H9 (cell line): ENCODE data around the gene OSBPL8. TPM values are rescaled to one million over a fixed set of nuclear protein-coding genes. Genes with fewer than 3 reads are reported as not detected.

Experiments used
- DNase-seq: peaks from one replicate; pipeline ENCODE4 v3.0.0-alpha.2; 2017
- H2AFZ ChIP-seq: one replicate; pipeline ENCODE4 v1.6.1; 2013; ENCODE audit warnings: mild to moderate bottlenecking, low read length, control low read depth, moderate library complexity
- H2AK5ac ChIP-seq: 2 replicates; pipeline ENCODE4 v1.6.1; 2013; ENCODE audit warnings: low read length, control low read depth, mixed read lengths; ENCODE audit not compliant: insufficient read length
- H2BK120ac ChIP-seq: one replicate; pipeline ENCODE4 v1.6.1; 2013; ENCODE audit warnings: low read depth, mild to moderate bottlenecking, low read length, control low read depth, inconsistent platforms; ENCODE audit not compliant: poor library complexity, severe bottlenecking
- H2BK12ac ChIP-seq: 2 replicates; pipeline ENCODE4 v1.6.1; 2013; ENCODE audit warnings: low read length, control low read depth, mixed read lengths, low read depth; ENCODE audit not compliant: insufficient read length
- H2BK15ac ChIP-seq: 2 replicates; pipeline ENCODE4 v1.6.1; 2013; ENCODE audit warnings: low read depth, low read length, control low read depth
- H2BK20ac ChIP-seq: one replicate; pipeline ENCODE4 v1.6.1; 2013; ENCODE audit warnings: low read depth, mild to moderate bottlenecking, low read length, control low read depth, inconsistent platforms; ENCODE audit not compliant: poor library complexity, severe bottlenecking
- H2BK5ac ChIP-seq: 2 replicates; pipeline ENCODE4 v1.6.1; 2013; ENCODE audit warnings: low read length, control low read depth, mixed read lengths; ENCODE audit not compliant: insufficient read length
- H3K14ac ChIP-seq: 2 replicates; pipeline ENCODE4 v1.6.1; 2013; ENCODE audit warnings: low read length, control low read depth; ENCODE audit not compliant: insufficient read depth
- H3K18ac ChIP-seq: 2 replicates; pipeline ENCODE4 v1.6.1; 2013; ENCODE audit warnings: low read depth, mild to moderate bottlenecking, mixed read lengths, low read length, control low read depth; ENCODE audit not compliant: insufficient read length
- H3K23ac ChIP-seq: 2 replicates; pipeline ENCODE4 v1.6.1; 2013; ENCODE audit warnings: low read length, control low read depth, mixed read lengths, low read depth; ENCODE audit not compliant: insufficient read length
- H3K23me2 ChIP-seq: 2 replicates; pipeline ENCODE4 v1.6.1; 2013; ENCODE audit warnings: low read depth, mild to moderate bottlenecking, mixed read lengths, low read length, control low read depth; ENCODE audit not compliant: insufficient read length, poor library complexity, severe bottlenecking
- H3K27ac ChIP-seq: 2 replicates; pipeline ENCODE4 v1.5.1; 2013; ENCODE audit warnings: low read length, control low read depth, mixed read lengths, low read depth; ENCODE audit not compliant: insufficient read length
- H3K27me3 ChIP-seq: 2 replicates; pipeline ENCODE4 v1.6.1; 2013; ENCODE audit warnings: low read length, control low read depth, inconsistent platforms; ENCODE audit not compliant: insufficient read depth
- H3K4ac ChIP-seq: 2 replicates; pipeline ENCODE4 v1.6.1; 2013; ENCODE audit warnings: low read depth, mild to moderate bottlenecking, control low read depth, inconsistent platforms, low read length, moderate library complexity
- H3K4me1 ChIP-seq: 2 replicates; pipeline ENCODE4 v1.6.1; 2013; ENCODE audit warnings: low read length, control low read depth, inconsistent platforms; ENCODE audit not compliant: insufficient read depth
- H3K4me2 ChIP-seq: 2 replicates; pipeline ENCODE4 v1.6.1; 2013; ENCODE audit warnings: low read length, control low read depth, mixed read lengths; ENCODE audit not compliant: insufficient read length, insufficient read depth
- H3K56ac ChIP-seq: 2 replicates; pipeline ENCODE4 v1.6.1; 2013; ENCODE audit warnings: low read depth, mild to moderate bottlenecking, mixed read lengths, low read length, control low read depth; ENCODE audit not compliant: insufficient read length
- H3K79me1 ChIP-seq: 2 replicates; pipeline ENCODE4 v1.6.1; 2013; ENCODE audit warnings: low read depth, mild to moderate bottlenecking, moderate library complexity, low read length, control low read depth, inconsistent platforms; ENCODE audit not compliant: insufficient read depth, poor library complexity, severe bottlenecking
- H3K79me2 ChIP-seq: 2 replicates; pipeline ENCODE4 v1.6.1; 2013; ENCODE audit warnings: low read length, control low read depth, inconsistent platforms; ENCODE audit not compliant: insufficient read depth
- H3K9ac ChIP-seq: 2 replicates; pipeline ENCODE4 v1.6.1; 2013; ENCODE audit warnings: low read length, control low read depth, mixed read lengths; ENCODE audit not compliant: insufficient read length; ENCODE audit errors: extremely low read depth
- H3K9me3 ChIP-seq: one replicate; pipeline ENCODE4 v1.6.1; 2013; ENCODE audit warnings: low read depth, low read length, inconsistent platforms; ENCODE audit not compliant: control insufficient read depth
- H3T11ph ChIP-seq: one replicate; pipeline ENCODE4 v1.6.1; 2013; ENCODE audit warnings: mild to moderate bottlenecking, low read length, control low read depth, inconsistent platforms
- H4K20me1 ChIP-seq: one replicate; pipeline ENCODE4 v1.6.1; 2013; ENCODE audit not compliant: control insufficient read depth, insufficient read length, insufficient read depth
- H4K5ac ChIP-seq: 2 replicates; pipeline ENCODE4 v1.6.1; 2013; ENCODE audit warnings: low read depth, mild to moderate bottlenecking, mixed read lengths, low read length, control low read depth; ENCODE audit not compliant: insufficient read length
- H4K8ac ChIP-seq: replicated peaks from 2 replicates; pipeline ENCODE4 v1.6.1; 2013; ENCODE audit warnings: low read length, control low read depth, mixed read lengths, low read depth; ENCODE audit not compliant: insufficient read length
- H4K91ac ChIP-seq: 2 replicates; pipeline ENCODE4 v1.6.1; 2013; ENCODE audit warnings: low read depth, mild to moderate bottlenecking, moderate library complexity, mixed read lengths, low read length, control low read depth; ENCODE audit not compliant: insufficient read length
- H3K27ac Mint-ChIP-seq, 3 experiments: 2 replicates in 2 of 3; 3 replicates in 1 of 3; pipeline ENCODE4 v1.8.0; 2020 to 2021; ENCODE audit warnings: mixed read lengths in 3 of 3, mild to moderate bottlenecking in 1 of 3, moderate library complexity in 1 of 3
- H3K27me3 Mint-ChIP-seq: 2 replicates; pipeline ENCODE4 v1.8.0; 2021; ENCODE audit warnings: low read depth, mild to moderate bottlenecking, moderate library complexity, mixed read lengths
- H3K36me3 Mint-ChIP-seq, 3 experiments: 2 replicates in 2 of 3; 3 replicates in 1 of 3; pipeline ENCODE4 v1.8.0; 2020 to 2021; ENCODE audit warnings: low read depth in 3 of 3, mixed read lengths in 3 of 3; ENCODE audit not compliant: insufficient read depth in 1 of 3
- H3K4me1 Mint-ChIP-seq, 2 experiments: 2 replicates each; pipeline ENCODE4 v1.8.0; 2020; ENCODE audit warnings: mixed read lengths in 2 of 2
- H3K4me3 Mint-ChIP-seq, 2 experiments: 2 replicates in 1 of 2; 3 replicates in 1 of 2; pipeline ENCODE4 v1.8.0; 2020 to 2021; ENCODE audit warnings: mild to moderate bottlenecking in 2 of 2, mixed read lengths in 2 of 2, moderate library complexity in 1 of 2
- H3K9me3 Mint-ChIP-seq, 2 experiments: 2 replicates in 1 of 2; 3 replicates in 1 of 2; pipeline ENCODE4 v1.8.0; 2020; ENCODE audit warnings: mild to moderate bottlenecking in 2 of 2, mixed read lengths in 2 of 2, moderate library complexity in 1 of 2
- WGBS: extraction: QIAGEN DNeasy Blood & Tissue Kit; methylation state at CpG from one replicate; pipeline ENCODE4 v1.1.7; 2013; ENCODE audit warnings: missing lambda C conversion rate, low lambda C conversion rate, mixed read lengths; ENCODE audit not compliant: insufficient read length; ENCODE audit errors: extremely low coverage; 5-methylcytosine and 5-hydroxymethylcytosine counted together
- total RNA-seq: library from RNA; stranded (reverse); gene quantifications from 2 replicates; pipeline ENCODE4 v1.2.1, GENCODE V29; 2021
- TF ChIP-seq, protein P1 (sequence below): fragments of 200-600 bp; sonication (generic); conservative IDR thresholded peaks from 3 replicates; pipeline ENCODE4 v1.8.0; 2021; ENCODE audit warnings: antibody characterized with exemption, mild to moderate bottlenecking

OSBPL8 gene
- total RNA-seq, 1 experiment from 2014 or later: 61.2 TPM

GRCh38 chr12:76542908-76543307, 16.7 kb downstream of the OSBPL8 start:
- peaks cover 8% of the 10 kb centered on the region; the same call in 1 of the 2 replicates for H3K4me1 ChIP-seq
- TF ChIP-seq, protein P1, sequence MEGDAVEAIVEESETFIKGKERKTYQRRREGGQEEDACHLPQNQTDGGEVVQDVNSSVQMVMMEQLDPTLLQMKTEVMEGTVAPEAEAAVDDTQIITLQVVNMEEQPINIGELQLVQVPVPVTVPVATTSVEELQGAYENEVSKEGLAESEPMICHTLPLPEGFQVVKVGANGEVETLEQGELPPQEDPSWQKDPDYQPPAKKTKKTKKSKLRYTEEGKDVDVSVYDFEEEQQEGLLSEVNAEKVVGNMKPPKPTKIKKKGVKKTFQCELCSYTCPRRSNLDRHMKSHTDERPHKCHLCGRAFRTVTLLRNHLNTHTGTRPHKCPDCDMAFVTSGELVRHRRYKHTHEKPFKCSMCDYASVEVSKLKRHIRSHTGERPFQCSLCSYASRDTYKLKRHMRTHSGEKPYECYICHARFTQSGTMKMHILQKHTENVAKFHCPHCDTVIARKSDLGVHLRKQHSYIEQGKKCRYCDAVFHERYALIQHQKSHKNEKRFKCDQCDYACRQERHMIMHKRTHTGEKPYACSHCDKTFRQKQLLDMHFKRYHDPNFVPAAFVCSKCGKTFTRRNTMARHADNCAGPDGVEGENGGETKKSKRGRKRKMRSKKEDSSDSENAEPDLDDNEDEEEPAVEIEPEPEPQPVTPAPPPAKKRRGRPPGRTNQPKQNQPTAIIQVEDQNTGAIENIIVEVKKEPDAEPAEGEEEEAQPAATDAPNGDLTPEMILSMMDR: no peak
- no peak overlapping the region for H2BK120ac ChIP-seq
- H3K4ac ChIP-seq: no peak overlapping the region
- H3K27ac ChIP-seq: no peak overlapping the region
- no peaks in the 10 kb centered on the region for H3K9me3 ChIP-seq
- no peak overlapping the region for H3K18ac ChIP-seq
- H3K14ac ChIP-seq: no peak overlapping the region
- no peaks in the 10 kb centered on the region for H4K20me1 ChIP-seq
- no peak overlapping the region for H2BK20ac ChIP-seq
- peaks cover 6% of the 10 kb centered on the region; the same call in 1 of the 2 replicates for H3K79me2 ChIP-seq
- no peaks in the 10 kb centered on the region for H3K23me2 ChIP-seq
- H2BK5ac ChIP-seq: no peak overlapping the region
- H2AK5ac ChIP-seq: no peak overlapping the region
- H3K4me2 ChIP-seq: no peak overlapping the region
- no peak overlapping the region for H2BK15ac ChIP-seq
- peak overlapping the region in 1 of 3 experiments; percentile 21; a peak in 2 of 7 replicates for H3K27ac Mint-ChIP-seq
- no peak overlapping the region for H3K4me3 Mint-ChIP-seq
- no peak overlapping the region for H3T11ph ChIP-seq
- no peak overlapping the region for H3K23ac ChIP-seq
- H2BK12ac ChIP-seq: no peak overlapping the region
- peaks cover 37 to 53% of the 10 kb centered on the region in 2 experiments for H3K4me1 Mint-ChIP-seq
- H4K91ac ChIP-seq: no peak overlapping the region
- H3K36me3 Mint-ChIP-seq: no peaks in the 10 kb centered on the region
- H4K8ac ChIP-seq: no peak overlapping the region
- H3K9me3 Mint-ChIP-seq: no peaks in the 10 kb centered on the region
- no peaks in the 10 kb centered on the region for H3K27me3 Mint-ChIP-seq
- H3K9ac ChIP-seq: no peak overlapping the region
- DNase-seq: no peak
- no peak overlapping the region for H2AFZ ChIP-seq
- WGBS: no CpG with 5 or more reads among the region's 5 CpGs
- H3K27me3 ChIP-seq: no peaks in the 10 kb centered on the region
- H4K5ac ChIP-seq: no peak overlapping the region
- no peak overlapping the region for H3K56ac ChIP-seq
- H3K79me1 ChIP-seq: peaks cover 5% of the 10 kb centered on the region
